WTC11 (cell line): ENCODE measurements around the gene PDK2. TPM values are rescaled to one million over a fixed set of nuclear protein-coding genes. Genes with fewer than 3 reads are reported as not detected.

Experiments used
- ATAC-seq: fragments of 200-7000 bp; cut with Tn5 transposase; 2 replicates; pipeline ENCODE4 v1.10.0; 2021; ENCODE audit warnings: mild to moderate bottlenecking, moderate library complexity
- CTCF ChIA-PET: fragments of 300-600 bp; sonication (Branson Sonifier 250); formaldehyde crosslinking; loops from one replicate; lab custom pipeline; 2021; ENCODE audit warnings: antibody characterized with exemption; lab: Charles Lee
- POLR2A ChIA-PET: fragments of 350-600 bp; sonication (Branson Sonifier 250); formaldehyde crosslinking; loops from one replicate; lab custom pipeline; 2021; ENCODE audit warnings: antibody characterized with exemption; lab: Charles Lee
- DNase-seq: peaks from one replicate; pipeline ENCODE4 v3.0.0; 2021; ENCODE audit warnings: low spot score
- H3K27ac Mint-ChIP-seq: 2 replicates; pipeline ENCODE4 v1.8.0; 2021; ENCODE audit warnings: mixed read lengths
- H3K27me3 Mint-ChIP-seq: 2 replicates; pipeline ENCODE4 v1.8.0; 2021; ENCODE audit warnings: low read depth, mild to moderate bottlenecking, moderate library complexity, mixed read lengths
- H3K36me3 Mint-ChIP-seq: 2 replicates; pipeline ENCODE4 v1.8.0; 2021; ENCODE audit warnings: mixed read lengths
- H3K4me1 Mint-ChIP-seq: 2 replicates; pipeline ENCODE4 v1.8.0; 2022; ENCODE audit warnings: mixed read lengths
- H3K4me3 Mint-ChIP-seq: 2 replicates; pipeline ENCODE4 v1.8.0; 2021; ENCODE audit warnings: mild to moderate bottlenecking, moderate library complexity, mixed read lengths
- H3K9me3 Mint-ChIP-seq: 2 replicates; pipeline ENCODE4 v1.8.0; 2021; ENCODE audit warnings: mixed read lengths
- ATF1 ChIP-seq: sonication (generic); formaldehyde crosslinking; IDR thresholded peaks from 2 replicates; pipeline ENCODE4 v1.8.1; 2023; ENCODE audit warnings: mild to moderate bottlenecking, moderate library complexity, missing genetic modification reagents
- CBFB ChIP-seq: sonication (generic); formaldehyde crosslinking; IDR thresholded peaks from 2 replicates; pipeline ENCODE4 v1.8.1; 2022; ENCODE audit warnings: mild to moderate bottlenecking, low read depth, missing genetic modification reagents
- ELF4 ChIP-seq: sonication (generic); formaldehyde crosslinking; IDR thresholded peaks from 2 replicates; pipeline ENCODE4 v1.8.1; 2022; ENCODE audit warnings: low read depth, mild to moderate bottlenecking, moderate library complexity, missing genetic modification reagents
- ETV6 ChIP-seq: sonication (generic); formaldehyde crosslinking; IDR thresholded peaks from 2 replicates; pipeline ENCODE4 v1.8.1; 2022; ENCODE audit warnings: mild to moderate bottlenecking, missing genetic modification reagents
- IRF1 ChIP-seq: sonication (generic); formaldehyde crosslinking; IDR thresholded peaks from 2 replicates; pipeline ENCODE4 v1.8.0; 2023; ENCODE audit warnings: missing genetic modification reagents
- JAZF1 ChIP-seq: fragments of 250-450 bp; sonication (Bioruptor Pico); IDR thresholded peaks from 2 replicates; pipeline ENCODE4 v1.9.0; 2021; ENCODE audit warnings: moderate library complexity, mild to moderate bottlenecking, inconsistent platforms
- NFE2L1 ChIP-seq: sonication (generic); formaldehyde crosslinking; IDR thresholded peaks from 2 replicates; pipeline ENCODE4 v1.8.1; 2023; ENCODE audit warnings: missing genetic modification reagents
- NR1H2 ChIP-seq: sonication (generic); formaldehyde crosslinking; IDR thresholded peaks from 2 replicates; pipeline ENCODE4 v1.9.0; 2021; ENCODE audit warnings: mild to moderate bottlenecking, moderate library complexity, missing genetic modification reagents
- OVOL2 ChIP-seq: fragments of 250-450 bp; sonication (Bioruptor Pico); IDR thresholded peaks from 2 replicates; pipeline ENCODE4 v1.9.0; 2021; ENCODE audit warnings: mild to moderate bottlenecking, borderline replicate concordance
- PRRX2 ChIP-seq: fragments of 250-450 bp; sonication (Bioruptor Pico); IDR thresholded peaks from 2 replicates; pipeline ENCODE4 v1.8.0; 2021; ENCODE audit warnings: mild to moderate bottlenecking
- SP1 ChIP-seq: sonication (generic); formaldehyde crosslinking; conservative IDR thresholded peaks from 2 replicates; pipeline ENCODE4 v1.8.1; 2022; ENCODE audit warnings: missing genetic modification reagents
- TEAD4 ChIP-seq: sonication (generic); formaldehyde crosslinking; IDR thresholded peaks from 2 replicates; pipeline ENCODE4 v1.8.0; 2022; ENCODE audit warnings: mild to moderate bottlenecking, missing genetic modification reagents
- TP53 ChIP-seq: sonication (generic); formaldehyde crosslinking; IDR thresholded peaks from 2 replicates; pipeline ENCODE4 v1.8.1; 2023; ENCODE audit warnings: mild to moderate bottlenecking, missing genetic modification reagents
- USF1 ChIP-seq: sonication (generic); formaldehyde crosslinking; IDR thresholded peaks from 2 replicates; pipeline ENCODE4 v1.8.0; 2022; ENCODE audit warnings: mild to moderate bottlenecking, missing genetic modification reagents
- USF2 ChIP-seq: sonication (generic); formaldehyde crosslinking; IDR thresholded peaks from 2 replicates; pipeline ENCODE4 v1.8.1; 2023; ENCODE audit warnings: mild to moderate bottlenecking, missing genetic modification reagents, moderate library complexity
- ZNF138 ChIP-seq: sonication (generic); formaldehyde crosslinking; conservative IDR thresholded peaks from 2 replicates; pipeline ENCODE4 v1.8.1; 2022; ENCODE audit warnings: mild to moderate bottlenecking, moderate library complexity, missing genetic modification reagents
- ZNF219 ChIP-seq: sonication (generic); formaldehyde crosslinking; IDR thresholded peaks from 2 replicates; pipeline ENCODE4 v1.8.0; 2023; ENCODE audit warnings: missing genetic modification reagents, mild to moderate bottlenecking, borderline replicate concordance
- ZNF232 ChIP-seq: sonication (generic); formaldehyde crosslinking; IDR thresholded peaks from 2 replicates; pipeline ENCODE4 v1.8.0; 2022; ENCODE audit warnings: mild to moderate bottlenecking, missing genetic modification reagents
- ZNF263 ChIP-seq: sonication (generic); formaldehyde crosslinking; IDR thresholded peaks from 2 replicates; pipeline ENCODE4 v1.8.1; 2022; ENCODE audit warnings: low read depth, mild to moderate bottlenecking, moderate library complexity, missing genetic modification reagents
- ZNF317 ChIP-seq: sonication (generic); formaldehyde crosslinking; IDR thresholded peaks from 2 replicates; pipeline ENCODE4 v1.8.1; 2023; ENCODE audit warnings: low read depth, mild to moderate bottlenecking, moderate library complexity, missing genetic modification reagents, borderline replicate concordance
- ZNF396 ChIP-seq: fragments of 250-450 bp; sonication (Bioruptor Pico); IDR thresholded peaks from 2 replicates; pipeline ENCODE4 v1.8.0; 2021; ENCODE audit warnings: mild to moderate bottlenecking, moderate library complexity, borderline replicate concordance
- ZNF423 ChIP-seq: fragments of 250-450 bp; sonication (Bioruptor Pico); IDR thresholded peaks from 2 replicates; pipeline ENCODE4 v2.1.2; 2022; ENCODE audit warnings: mild to moderate bottlenecking, moderate library complexity
- total RNA-seq: library from RNA; stranded (reverse); gene quantifications from 3 replicates; pipeline ENCODE4 v1.2.3, GENCODE V29; 2021
- TF ChIP-seq, protein P1 (sequence below): sonication (generic); formaldehyde crosslinking; IDR thresholded peaks from 2 replicates; pipeline ENCODE4 v1.8.0; 2022; ENCODE audit warnings: mild to moderate bottlenecking, missing genetic modification reagents
- TF ChIP-seq, protein P2 (sequence below): sonication (generic); formaldehyde crosslinking; IDR thresholded peaks from 2 replicates; pipeline ENCODE4 v1.8.1; 2022; ENCODE audit warnings: mild to moderate bottlenecking, moderate library complexity, missing genetic modification reagents
- TF ChIP-seq, protein P3 (sequence below): fragments of 200-600 bp; IDR thresholded peaks from 2 replicates; pipeline ENCODE4 v1.8.0; 2022; ENCODE audit warnings: antibody characterized with exemption
- TF ChIP-seq, protein P4 (sequence below): sonication (generic); formaldehyde crosslinking; conservative IDR thresholded peaks from 2 replicates; pipeline ENCODE4 v1.8.1; 2022; ENCODE audit warnings: mild to moderate bottlenecking, missing genetic modification reagents

The PDK2 gene
- total RNA-seq, 1 experiment from 2014 or later: 16.6 TPM

GRCh38 chr17:50118828-50119218, 23.7 kb downstream of the PDK2 start:
- no peaks in the 10 kb centered on the region for H3K9me3 Mint-ChIP-seq
- DNase-seq: no peak
- H3K4me1 Mint-ChIP-seq: peaks cover 34% of the 10 kb centered on the region
- no peaks in the 10 kb centered on the region for H3K36me3 Mint-ChIP-seq
- peaks cover 65% of the 10 kb centered on the region for H3K27me3 Mint-ChIP-seq
- TF ChIP-seq TEAD4 (CRISPR knock-in tag) (no peak), CBFB (CRISPR knock-in tag) (no peak), ZNF423 (CRISPR knock-in tag) (no peak), NR1H2 (CRISPR knock-in tag) (no peak), ZNF396 (no peak), ZNF232 (CRISPR knock-in tag) (no peak), USF1 (CRISPR knock-in tag) (no peak), PRRX2 (CRISPR knock-in tag) (no peak), ELF4 (CRISPR knock-in tag) (no peak), ATF1 (CRISPR knock-in tag) (no peak), OVOL2 (CRISPR knock-in tag) (no peak), ZNF317 (CRISPR knock-in tag) (no peak), NFE2L1 (no peak)
- TF ChIP-seq, protein P1, sequence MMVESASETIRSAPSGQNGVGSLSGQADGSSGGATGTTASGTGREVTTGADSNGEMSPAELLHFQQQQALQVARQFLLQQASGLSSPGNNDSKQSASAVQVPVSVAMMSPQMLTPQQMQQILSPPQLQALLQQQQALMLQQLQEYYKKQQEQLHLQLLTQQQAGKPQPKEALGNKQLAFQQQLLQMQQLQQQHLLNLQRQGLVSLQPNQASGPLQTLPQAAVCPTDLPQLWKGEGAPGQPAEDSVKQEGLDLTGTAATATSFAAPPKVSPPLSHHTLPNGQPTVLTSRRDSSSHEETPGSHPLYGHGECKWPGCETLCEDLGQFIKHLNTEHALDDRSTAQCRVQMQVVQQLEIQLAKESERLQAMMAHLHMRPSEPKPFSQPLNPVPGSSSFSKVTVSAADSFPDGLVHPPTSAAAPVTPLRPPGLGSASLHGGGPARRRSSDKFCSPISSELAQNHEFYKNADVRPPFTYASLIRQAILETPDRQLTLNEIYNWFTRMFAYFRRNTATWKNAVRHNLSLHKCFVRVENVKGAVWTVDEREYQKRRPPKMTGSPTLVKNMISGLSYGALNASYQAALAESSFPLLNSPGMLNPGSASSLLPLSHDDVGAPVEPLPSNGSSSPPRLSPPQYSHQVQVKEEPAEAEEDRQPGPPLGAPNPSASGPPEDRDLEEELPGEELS (CRISPR knock-in tag): no peak
- TF ChIP-seq, protein P2, sequence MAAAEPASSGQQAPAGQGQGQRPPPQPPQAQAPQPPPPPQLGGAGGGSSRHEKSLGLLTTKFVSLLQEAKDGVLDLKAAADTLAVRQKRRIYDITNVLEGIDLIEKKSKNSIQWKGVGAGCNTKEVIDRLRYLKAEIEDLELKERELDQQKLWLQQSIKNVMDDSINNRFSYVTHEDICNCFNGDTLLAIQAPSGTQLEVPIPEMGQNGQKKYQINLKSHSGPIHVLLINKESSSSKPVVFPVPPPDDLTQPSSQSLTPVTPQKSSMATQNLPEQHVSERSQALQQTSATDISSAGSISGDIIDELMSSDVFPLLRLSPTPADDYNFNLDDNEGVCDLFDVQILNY (CRISPR knock-in tag): no peak
- H3K27ac Mint-ChIP-seq: no peak overlapping the region
- ChIA-PET CTCF (interaction anchor here (0.7 to 3.0 kb wide), 5 partner anchors 25 to 81 kb away, joined by 3 to 27 read pairs (median 4); partner anchors contain the start of gene PPP1R9B), POLR2A (no interaction called here)
- ATAC-seq: no peak
- H3K4me3 Mint-ChIP-seq: no peak overlapping the region

DNA sequence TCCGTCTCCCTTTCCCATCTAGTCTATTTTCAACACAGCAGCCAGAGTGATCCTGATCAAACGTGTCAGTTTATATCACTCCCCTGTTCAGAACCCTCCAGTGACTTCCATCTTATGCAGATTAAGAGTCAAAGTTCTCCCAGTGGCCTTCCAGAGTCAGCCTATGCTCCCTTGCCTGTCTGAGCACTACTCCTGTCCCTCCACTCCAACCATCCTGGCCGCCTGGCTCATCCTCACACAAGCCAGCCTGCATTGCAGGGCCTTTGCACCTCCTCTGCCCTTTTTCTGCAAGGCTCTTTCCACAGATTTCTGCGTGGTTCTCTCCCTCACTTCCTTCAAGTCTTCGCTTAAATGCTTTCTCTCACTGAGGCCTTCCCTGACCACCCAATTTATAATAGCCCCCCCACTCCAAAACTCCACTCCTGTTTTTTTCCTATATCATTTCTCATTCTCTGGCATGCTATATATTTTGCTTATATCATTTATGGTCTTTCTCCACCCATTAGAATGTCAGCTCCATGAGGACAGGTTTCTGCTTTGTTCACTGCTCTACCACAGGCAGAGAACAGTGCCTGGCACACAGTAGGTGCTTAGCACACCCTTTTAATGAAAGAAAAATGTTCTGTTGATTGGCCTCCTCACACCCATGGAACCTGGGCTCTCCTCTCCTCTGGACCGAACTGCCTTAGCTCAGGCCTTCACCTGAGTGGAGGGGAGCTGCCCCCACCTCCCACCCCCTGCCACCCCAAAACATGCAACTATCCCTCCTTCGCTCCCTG, 25.5 kb downstream of the PDK2 start:
- peaks cover 60% of the 10 kb centered on the region for H3K27me3 Mint-ChIP-seq
- no peak overlapping the region for H3K4me3 Mint-ChIP-seq
- ATAC-seq (no peak), DNase-seq (no peak)
- ChIA-PET CTCF (interaction anchor here (1.0 to 1.4 kb wide), 3 partner anchors 19 to 64 kb away, joined by 3 to 4 read pairs (median 4); no protein-coding TSS in a partner anchor), POLR2A (no interaction called here)
- no peaks in the 10 kb centered on the region for H3K9me3 Mint-ChIP-seq
- H3K36me3 Mint-ChIP-seq: no peaks in the 10 kb centered on the region
- H3K27ac Mint-ChIP-seq: no peak overlapping the region
- H3K4me1 Mint-ChIP-seq: peaks cover 30% of the 10 kb centered on the region
- no peak for TF ChIP-seq TP53 (CRISPR knock-in tag)
- TF ChIP-seq, protein P3, sequence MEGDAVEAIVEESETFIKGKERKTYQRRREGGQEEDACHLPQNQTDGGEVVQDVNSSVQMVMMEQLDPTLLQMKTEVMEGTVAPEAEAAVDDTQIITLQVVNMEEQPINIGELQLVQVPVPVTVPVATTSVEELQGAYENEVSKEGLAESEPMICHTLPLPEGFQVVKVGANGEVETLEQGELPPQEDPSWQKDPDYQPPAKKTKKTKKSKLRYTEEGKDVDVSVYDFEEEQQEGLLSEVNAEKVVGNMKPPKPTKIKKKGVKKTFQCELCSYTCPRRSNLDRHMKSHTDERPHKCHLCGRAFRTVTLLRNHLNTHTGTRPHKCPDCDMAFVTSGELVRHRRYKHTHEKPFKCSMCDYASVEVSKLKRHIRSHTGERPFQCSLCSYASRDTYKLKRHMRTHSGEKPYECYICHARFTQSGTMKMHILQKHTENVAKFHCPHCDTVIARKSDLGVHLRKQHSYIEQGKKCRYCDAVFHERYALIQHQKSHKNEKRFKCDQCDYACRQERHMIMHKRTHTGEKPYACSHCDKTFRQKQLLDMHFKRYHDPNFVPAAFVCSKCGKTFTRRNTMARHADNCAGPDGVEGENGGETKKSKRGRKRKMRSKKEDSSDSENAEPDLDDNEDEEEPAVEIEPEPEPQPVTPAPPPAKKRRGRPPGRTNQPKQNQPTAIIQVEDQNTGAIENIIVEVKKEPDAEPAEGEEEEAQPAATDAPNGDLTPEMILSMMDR: no peak
- TF ChIP-seq SP1 (CRISPR knock-in tag): no peak
- no peak for TF ChIP-seq ATF1 (CRISPR knock-in tag)
- no peak for TF ChIP-seq ZNF263
- TF ChIP-seq PRRX2 (CRISPR knock-in tag): no peak
- TF ChIP-seq IRF1 (CRISPR knock-in tag): no peak
- no peak for TF ChIP-seq ZNF138 (CRISPR knock-in tag)
- TF ChIP-seq ETV6 (CRISPR knock-in tag): no peak
- TF ChIP-seq ZNF219: no peak
- TF ChIP-seq, protein P4, sequence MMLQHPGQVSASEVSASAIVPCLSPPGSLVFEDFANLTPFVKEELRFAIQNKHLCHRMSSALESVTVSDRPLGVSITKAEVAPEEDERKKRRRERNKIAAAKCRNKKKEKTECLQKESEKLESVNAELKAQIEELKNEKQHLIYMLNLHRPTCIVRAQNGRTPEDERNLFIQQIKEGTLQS (CRISPR knock-in tag): no peak
- TF ChIP-seq, protein P2 (CRISPR knock-in tag): no peak
- no peak for TF ChIP-seq JAZF1
- no peak for TF ChIP-seq USF2 (CRISPR knock-in tag)
